Peyer's patch (tissue), 4 donors: ENCODE data around the gene AGAP1.

Experiments
- POLR2A ChIP-seq, 2 donors: fragments of 450-650 bp; IDR thresholded peaks; one replicate each; pipeline ENCODE4 v1.5.1; 2017; ENCODE audit warnings: antibody characterized with exemption in 2 of 2, mild to moderate bottlenecking in 2 of 2, moderate library complexity in 2 of 2
- TF ChIP-seq, protein P1 (sequence below), 6 experiments: fragments of 450-650 bp in 4 of 6; fragments of 200-600 bp in 2 of 6; sonication (generic) in 1 of 6; IDR thresholded peaks; one replicate each; pipeline ENCODE4 v1.5.1; 2017 to 2019; ENCODE audit warnings: antibody characterized with exemption in 6 of 6, mild to moderate bottlenecking in 3 of 6, moderate library complexity in 1 of 6

DNA sequence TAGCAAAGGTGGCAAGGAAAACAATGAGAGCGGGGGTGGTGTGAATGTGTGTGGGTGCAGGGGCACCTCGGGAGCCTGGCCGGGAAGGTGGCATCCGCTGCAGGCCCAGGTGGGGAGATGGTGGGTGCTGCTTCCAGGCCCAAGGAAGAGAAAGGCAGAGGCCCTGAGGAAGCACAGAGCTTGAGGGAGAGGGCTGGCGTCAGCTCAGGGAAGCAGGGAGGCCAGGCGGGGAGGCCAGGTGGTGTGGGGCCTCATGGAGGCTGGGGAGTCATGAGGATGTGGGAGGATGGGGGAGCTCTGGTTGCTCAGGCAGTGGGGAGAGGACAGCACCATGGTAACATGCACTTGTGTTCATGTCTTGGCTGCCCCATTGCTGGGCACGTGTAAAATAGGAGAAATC, 43.3 kb downstream of the AGAP1 start:
- TF ChIP-seq, protein P1, sequence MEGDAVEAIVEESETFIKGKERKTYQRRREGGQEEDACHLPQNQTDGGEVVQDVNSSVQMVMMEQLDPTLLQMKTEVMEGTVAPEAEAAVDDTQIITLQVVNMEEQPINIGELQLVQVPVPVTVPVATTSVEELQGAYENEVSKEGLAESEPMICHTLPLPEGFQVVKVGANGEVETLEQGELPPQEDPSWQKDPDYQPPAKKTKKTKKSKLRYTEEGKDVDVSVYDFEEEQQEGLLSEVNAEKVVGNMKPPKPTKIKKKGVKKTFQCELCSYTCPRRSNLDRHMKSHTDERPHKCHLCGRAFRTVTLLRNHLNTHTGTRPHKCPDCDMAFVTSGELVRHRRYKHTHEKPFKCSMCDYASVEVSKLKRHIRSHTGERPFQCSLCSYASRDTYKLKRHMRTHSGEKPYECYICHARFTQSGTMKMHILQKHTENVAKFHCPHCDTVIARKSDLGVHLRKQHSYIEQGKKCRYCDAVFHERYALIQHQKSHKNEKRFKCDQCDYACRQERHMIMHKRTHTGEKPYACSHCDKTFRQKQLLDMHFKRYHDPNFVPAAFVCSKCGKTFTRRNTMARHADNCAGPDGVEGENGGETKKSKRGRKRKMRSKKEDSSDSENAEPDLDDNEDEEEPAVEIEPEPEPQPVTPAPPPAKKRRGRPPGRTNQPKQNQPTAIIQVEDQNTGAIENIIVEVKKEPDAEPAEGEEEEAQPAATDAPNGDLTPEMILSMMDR (IDR thresholded peaks at IDR 0.05): no peak
- no peak for TF ChIP-seq POLR2A (IDR thresholded peaks at IDR 0.05)
